HCT116 (cell line): ENCODE data around the gene TSC22D4. TPM values are rescaled to one million over a fixed set of nuclear protein-coding genes. Genes with fewer than 3 reads are reported as not detected.

ENCODE experiments used
- ATAC-seq: fragments of 200-7000 bp; cut with Tn5 transposase; 2 replicates; pipeline ENCODE4 v1.9.1; 2020; ENCODE audit warnings: mild to moderate bottlenecking, moderate library complexity
- BruUV-seq: library from RNA; stranded (reverse); fragments of 400-500 nt; replicated peaks from 2 replicates; lab custom pipeline; 2021; lab: Mats Ljungman, UMichigan
- CTCF ChIA-PET: fragments of 300-600 bp; sonication (Branson Sonifier 250); formaldehyde crosslinking; loops from one replicate; lab custom pipeline; 2021; ENCODE audit warnings: antibody characterized with exemption; lab: Charles Lee
- POLR2A ChIA-PET: fragments of 300-600, 350-600 bp; sonication (Branson Sonifier 250); formaldehyde crosslinking; loops from one replicate; lab custom pipeline; 2021; ENCODE audit warnings: antibody characterized with exemption; lab: Charles Lee
- RAD21 ChIA-PET, 2 experiments: fragments of 300-600 bp; sonication (Branson Sonifier 250); formaldehyde crosslinking; loops; one replicate each; lab custom pipeline; 2023; ENCODE audit warnings: low total read pairs in 2 of 2; ENCODE audit not compliant: uncharacterized antibody in 2 of 2, unreplicated experiment in 2 of 2, low non-redundant PET in 1 of 2; lab: Charles Lee
- DNase-seq: peaks from one replicate; pipeline ENCODE4 v3.0.0-alpha.2; 2010; ENCODE audit warnings: low read depth, low spot score
- H2AFZ ChIP-seq: fragments of 200-600 bp; shearing (Covaris generic), sonication (generic); 2 replicates; pipeline ENCODE4 v1.6.1; 2017; ENCODE audit warnings: low read depth, mixed run types, mixed read lengths, antibody characterized with exemption, low read length; ENCODE audit not compliant: poor library complexity, severe bottlenecking
- H3K27ac ChIP-seq: 2 replicates; pipeline ENCODE4 v1.5.1; 2012; ENCODE audit warnings: low read depth, low read length
- H3K27me3 ChIP-seq: fragments of 200-600 bp; sonication (generic); 2 replicates; pipeline ENCODE4 v1.6.1; 2016; ENCODE audit warnings: mixed run types, low read length, mixed read lengths; ENCODE audit not compliant: insufficient read depth
- H3K36me3 ChIP-seq, 2 experiments: fragments of 200-500 bp in 1 of 2; fragments of 200-600 bp in 1 of 2; sonication (Bioruptor generic) in 1 of 2; sonication (generic) in 1 of 2; 2 replicates each; pipeline versions ENCODE4 v1.5.1 to v1.6.1; 2014 to 2016; ENCODE audit warnings: low read length in 2 of 2, inconsistent platforms in 1 of 2, mixed read lengths in 1 of 2, mixed run types in 1 of 2; ENCODE audit not compliant: insufficient read depth in 2 of 2, control insufficient read depth in 1 of 2
- H3K4me1 ChIP-seq, 2 experiments: fragments of 200-600 bp in 1 of 2; sonication (generic) in 1 of 2; 2 replicates each; pipeline versions ENCODE4 v1.5.1 to v1.6.1; 2012 to 2017; ENCODE audit warnings: low read length in 2 of 2, inconsistent platforms in 1 of 2, mild to moderate bottlenecking in 1 of 2, mixed read lengths in 1 of 2, mixed run types in 1 of 2, moderate library complexity in 1 of 2; ENCODE audit not compliant: insufficient read depth in 2 of 2, control insufficient read depth in 1 of 2
- H3K4me2 ChIP-seq: fragments of 200-600 bp; sonication (generic); 2 replicates; pipeline ENCODE4 v1.6.1; 2017; ENCODE audit warnings: mixed run types, low read length, mixed read lengths
- H3K4me3 ChIP-seq, 2 experiments: fragments of 200-600 bp in 1 of 2; sonication (generic) in 1 of 2; replicated peaks in 1 of 2; 2 replicates each; pipeline ENCODE4 v1.5.1; 2011 to 2016; ENCODE audit warnings: low read length in 2 of 2, control low read depth in 1 of 2, low read depth in 1 of 2, mild to moderate bottlenecking in 1 of 2, mixed read lengths in 1 of 2, mixed run types in 1 of 2
- H3K79me2 ChIP-seq: fragments of 200-600 bp; sonication (generic); 2 replicates; pipeline ENCODE4 v1.6.1; 2017; ENCODE audit warnings: mild to moderate bottlenecking, mixed run types, low read length, moderate library complexity, mixed read lengths; ENCODE audit not compliant: insufficient read depth
- H3K9ac ChIP-seq: fragments of 200-600 bp; sonication (generic); 2 replicates; pipeline ENCODE4 v1.6.1; 2016; ENCODE audit warnings: low read length, mixed read lengths
- H3K9me2 ChIP-seq: fragments of 200-600 bp; sonication (generic), shearing (Covaris generic); 2 replicates; pipeline ENCODE4 v1.6.1; 2017; ENCODE audit warnings: mixed run types, mild to moderate bottlenecking, moderate library complexity; ENCODE audit not compliant: insufficient read depth
- H3K9me3 ChIP-seq, 2 experiments: fragments of 200-500 bp in 1 of 2; fragments of 200-600 bp in 1 of 2; sonication (Bioruptor generic) in 1 of 2; sonication (generic) in 1 of 2; 2 replicates each; pipeline ENCODE4 v1.6.1; 2014 to 2017; ENCODE audit warnings: low read length in 2 of 2, mixed read lengths in 2 of 2, inconsistent platforms in 1 of 2, low read depth in 1 of 2, mild to moderate bottlenecking in 1 of 2, mixed run types in 1 of 2, moderate library complexity in 1 of 2; ENCODE audit not compliant: control insufficient read depth in 1 of 2, insufficient read depth in 1 of 2
- H4K20me1 ChIP-seq: fragments of 200-600 bp; sonication (generic), shearing (Covaris generic); 2 replicates; pipeline ENCODE4 v1.6.1; 2017; ENCODE audit warnings: mixed run types, mild to moderate bottlenecking, moderate library complexity; ENCODE audit not compliant: insufficient read depth
- ATF3 ChIP-seq: IDR thresholded peaks from 2 replicates; pipeline ENCODE4 v1.6.1; 2012
- CEBPB ChIP-seq: IDR thresholded peaks from 2 replicates; pipeline ENCODE4 v1.6.1; 2012; ENCODE audit warnings: low read depth
- CTCF ChIP-seq, 3 experiments: fragments of 200-600 bp in 1 of 3; sonication (generic) in 1 of 3; IDR thresholded peaks in 2 of 3; conservative IDR thresholded peaks in 1 of 3; 2 replicates each; pipeline ENCODE4 v1.5.1; 2012 to 2017; ENCODE audit warnings: low read depth in 2 of 3, low read length in 2 of 3, antibody characterized with exemption in 1 of 3, borderline replicate concordance in 1 of 3, control low read depth in 1 of 3, mild to moderate bottlenecking in 1 of 3, mixed read lengths in 1 of 3, mixed run types in 1 of 3, moderate library complexity in 1 of 3; ENCODE audit not compliant: insufficient read depth in 1 of 3
- EZH2 ChIP-seq: fragments of 200-600 bp; sonication (generic); IDR thresholded peaks from 2 replicates; pipeline ENCODE4 v1.6.1; 2017; ENCODE audit warnings: antibody characterized with exemption, mixed run types
- EZH2phosphoT487 ChIP-seq: fragments of 200-600 bp; IDR thresholded peaks from 2 replicates; pipeline ENCODE4 v1.6.1; 2018; ENCODE audit warnings: antibody characterized with exemption, borderline replicate concordance
- JUND ChIP-seq: IDR thresholded peaks from 2 replicates; pipeline ENCODE4 v1.6.1; 2012
- POLR2AphosphoS5 ChIP-seq: IDR thresholded peaks from 2 replicates; pipeline ENCODE4 v1.6.1; 2011; ENCODE audit warnings: mild to moderate bottlenecking, low read depth, low read length, moderate library complexity
- SIN3A ChIP-seq: IDR thresholded peaks from 2 replicates; pipeline ENCODE4 v1.6.1; 2012; ENCODE audit warnings: low read depth
- ZNF274 ChIP-seq: fragments of 200-500 bp; sonication (Bioruptor generic); IDR thresholded peaks from 2 replicates; pipeline ENCODE4 v1.6.1; 2014; ENCODE audit warnings: mild to moderate bottlenecking, low read depth, low read length, inconsistent platforms
- intact Hi-C: fragments of 100-400 bp; cut with micrococcal nuclease; formaldehyde crosslinking; loops from 2 replicates; pipeline ENCODE4 v1.10.0; 2022
- total RNA-seq: library from RNA; stranded (reverse); gene quantifications from one replicate; pipeline ENCODE4 v1.2.1, GENCODE V29; 2021; ENCODE audit not compliant: unreplicated experiment

Gene TSC22D4
- total RNA-seq, 1 experiment from 2014 or later = 36.9 TPM

- intact Hi-C loops = no loop called here
Measured at GRCh38 chr7:100491192-100491578, 12.2 kb upstream of the TSC22D4 start.

More at GRCh38 chr7:100491192-100491578, 12.2 kb upstream of the TSC22D4 start:
- Histone ChIP-seq H3K27me3 (no peaks in the 10 kb centered on the region), H3K9ac (no peak overlapping the region), H3K4me1 (peaks cover 2 to 16% of the 10 kb centered on the region in 2 experiments; a peak in 2 of 4 replicates), H3K9me2 (no peaks in the 10 kb centered on the region), H2AFZ (no peak overlapping the region), H3K4me2 (no peak overlapping the region), H3K79me2 (no peaks in the 10 kb centered on the region), H3K9me3 (no peaks in the 10 kb centered on the region), H3K27ac (no peak overlapping the region), H3K36me3 (no peaks in the 10 kb centered on the region), H4K20me1 (no peaks in the 10 kb centered on the region), H3K4me3 (no peak overlapping the region)
- no peak for TF ChIP-seq SIN3A
- TF ChIP-seq CEBPB = no peak
- no peak for TF ChIP-seq ZNF274
- no peak for TF ChIP-seq ATF3
- TF ChIP-seq CTCF (IDR thresholded peaks at IDR 0.05 in 2 of 3, conservative IDR thresholded peaks at IDR 0.05 in 1 of 3; ENCODE audit: borderline replicate concordance in 1 of 3, insufficient read depth in 1 of 3, low read depth in 2 of 3, low read length in 2 of 3) = no peak
- TF ChIP-seq EZH2 = no peak
- TF ChIP-seq POLR2AphosphoS5 = no peak
- no peak for TF ChIP-seq JUND
- TF ChIP-seq EZH2phosphoT487 = no peak
- DNase-seq (no peak), ATAC-seq (no peak)
- CTCF ChIA-PET = interaction anchor here (1.5 kb wide), 1 partner anchor 22 kb away, joined by 3 read pairs; no protein-coding TSS in a partner anchor
- RAD21 ChIA-PET = no interaction called here
- no TSS peak for BruUV-seq
- POLR2A ChIA-PET = no interaction called here
